WTC11 (cell line): ENCODE data around the gene SMIM34. TPM values are rescaled to one million over a fixed set of nuclear protein-coding genes. Genes with fewer than 3 reads are reported as not detected.
"Not testable (repeated sequence)": the region's sequence is repeated elsewhere in the genome, so short reads cannot be mapped to it uniquely, and the experiment has no call there.

ENCODE experiments used
- ATAC-seq: fragments of 200-7000 bp; cut with Tn5 transposase; 2 replicates; pipeline ENCODE4 v1.10.0; 2021; ENCODE audit warnings: mild to moderate bottlenecking, moderate library complexity
- CTCF ChIA-PET: fragments of 300-600 bp; sonication (Branson Sonifier 250); formaldehyde crosslinking; loops from one replicate; lab custom pipeline; 2021; ENCODE audit warnings: antibody characterized with exemption; lab: Charles Lee
- POLR2A ChIA-PET: fragments of 350-600 bp; sonication (Branson Sonifier 250); formaldehyde crosslinking; loops from one replicate; lab custom pipeline; 2021; ENCODE audit warnings: antibody characterized with exemption; lab: Charles Lee
- DNase-seq: peaks from one replicate; pipeline ENCODE4 v3.0.0; 2021; ENCODE audit warnings: low spot score
- H3K27ac Mint-ChIP-seq: 2 replicates; pipeline ENCODE4 v1.8.0; 2021; ENCODE audit warnings: mixed read lengths
- H3K27me3 Mint-ChIP-seq: 2 replicates; pipeline ENCODE4 v1.8.0; 2021; ENCODE audit warnings: low read depth, mild to moderate bottlenecking, moderate library complexity, mixed read lengths
- H3K36me3 Mint-ChIP-seq: 2 replicates; pipeline ENCODE4 v1.8.0; 2021; ENCODE audit warnings: mixed read lengths
- H3K4me1 Mint-ChIP-seq: 2 replicates; pipeline ENCODE4 v1.8.0; 2022; ENCODE audit warnings: mixed read lengths
- H3K4me3 Mint-ChIP-seq: 2 replicates; pipeline ENCODE4 v1.8.0; 2021; ENCODE audit warnings: mild to moderate bottlenecking, moderate library complexity, mixed read lengths
- H3K9me3 Mint-ChIP-seq: 2 replicates; pipeline ENCODE4 v1.8.0; 2021; ENCODE audit warnings: mixed read lengths
- total RNA-seq: library from RNA; stranded (reverse); gene quantifications from 3 replicates; pipeline ENCODE4 v1.2.3, GENCODE V29; 2021

SMIM34 gene
- total RNA-seq, 1 experiment from 2014 or later: not detected

GRCh38 chr21:34406676-34407075, 17.1 kb downstream of the SMIM34 start:
- H3K4me1 Mint-ChIP-seq, H3K27me3 Mint-ChIP-seq, CTCF ChIA-PET, POLR2A ChIA-PET, H3K9me3 Mint-ChIP-seq, H3K36me3 Mint-ChIP-seq, H3K4me3 Mint-ChIP-seq, H3K27ac Mint-ChIP-seq, ATAC-seq, DNase-seq: not testable (repeated sequence)

GRCh38 chr21:34406102-34406501, 17.6 kb downstream of the SMIM34 start:
- POLR2A ChIA-PET, H3K9me3 Mint-ChIP-seq, CTCF ChIA-PET, H3K27me3 Mint-ChIP-seq, H3K27ac Mint-ChIP-seq, ATAC-seq, H3K36me3 Mint-ChIP-seq, DNase-seq, H3K4me1 Mint-ChIP-seq, H3K4me3 Mint-ChIP-seq: not testable (repeated sequence)

- H3K4me1 Mint-ChIP-seq, DNase-seq, CTCF ChIA-PET, POLR2A ChIA-PET, H3K4me3 Mint-ChIP-seq, H3K27me3 Mint-ChIP-seq, H3K9me3 Mint-ChIP-seq, H3K36me3 Mint-ChIP-seq, H3K27ac Mint-ChIP-seq, ATAC-seq: not testable (repeated sequence)
These were observed 18.1 kb downstream of the SMIM34 start for GRCh38 chr21:34405686-34406085.

GRCh38 chr21:34404742-34405141, 19.0 kb downstream of the SMIM34 start:
- CTCF ChIA-PET, H3K9me3 Mint-ChIP-seq, H3K4me3 Mint-ChIP-seq, POLR2A ChIA-PET, H3K36me3 Mint-ChIP-seq, H3K27ac Mint-ChIP-seq, DNase-seq, H3K27me3 Mint-ChIP-seq, H3K4me1 Mint-ChIP-seq: not testable (repeated sequence)
- peak; percentile 89 for ATAC-seq

GRCh38 chr21:34400522-34400921, 23.2 kb downstream of the SMIM34 start:
- H3K27ac Mint-ChIP-seq, CTCF ChIA-PET, DNase-seq, H3K27me3 Mint-ChIP-seq, POLR2A ChIA-PET, ATAC-seq, H3K9me3 Mint-ChIP-seq, H3K4me3 Mint-ChIP-seq, H3K36me3 Mint-ChIP-seq, H3K4me1 Mint-ChIP-seq: not testable (repeated sequence)

- H3K4me1 Mint-ChIP-seq, CTCF ChIA-PET, POLR2A ChIA-PET, H3K27me3 Mint-ChIP-seq, H3K27ac Mint-ChIP-seq, H3K36me3 Mint-ChIP-seq, H3K4me3 Mint-ChIP-seq, H3K9me3 Mint-ChIP-seq, DNase-seq: not testable (repeated sequence)
- ATAC-seq: peak; percentile 91
These were observed 39.9 kb downstream of the SMIM34 start for GRCh38 chr21:34383724-34384415.

- H3K36me3 Mint-ChIP-seq, H3K27ac Mint-ChIP-seq, H3K27me3 Mint-ChIP-seq, H3K4me3 Mint-ChIP-seq, CTCF ChIA-PET, H3K4me1 Mint-ChIP-seq, POLR2A ChIA-PET, DNase-seq, H3K9me3 Mint-ChIP-seq: not testable (repeated sequence)
- peak; percentile 19; the same call in 1 of the 2 replicates for ATAC-seq
These were observed 40.6 kb downstream of the SMIM34 start for GRCh38 chr21:34383138-34383537.

GRCh38 chr21:34375619-34375972, 48.2 kb downstream of the SMIM34 start:
- H3K4me1 Mint-ChIP-seq, POLR2A ChIA-PET, DNase-seq, H3K27me3 Mint-ChIP-seq, CTCF ChIA-PET, H3K4me3 Mint-ChIP-seq, H3K9me3 Mint-ChIP-seq, H3K27ac Mint-ChIP-seq, H3K36me3 Mint-ChIP-seq: not testable (repeated sequence)
- ATAC-seq: peak; percentile 67

- H3K27me3 Mint-ChIP-seq, H3K36me3 Mint-ChIP-seq, H3K27ac Mint-ChIP-seq, H3K9me3 Mint-ChIP-seq, H3K4me1 Mint-ChIP-seq, H3K4me3 Mint-ChIP-seq, DNase-seq, CTCF ChIA-PET, POLR2A ChIA-PET: not testable (repeated sequence)
- ATAC-seq: peak; percentile 98
These were observed 48.7 kb downstream of the SMIM34 start, which contains the start of gene SMIM11 for GRCh38 chr21:34374940-34375618. TSS of gene SMIM11 (plus strand) at chr21:34375507. CDS start at chr21:34379505, 3,998 bp downstream.

- ATAC-seq, H3K4me1 Mint-ChIP-seq, H3K27me3 Mint-ChIP-seq, H3K36me3 Mint-ChIP-seq, H3K27ac Mint-ChIP-seq, H3K4me3 Mint-ChIP-seq, H3K9me3 Mint-ChIP-seq, DNase-seq, POLR2A ChIA-PET, CTCF ChIA-PET: not testable (repeated sequence)
These were observed 49.3 kb downstream of the SMIM34 start for GRCh38 chr21:34374462-34374861.
